ENCODE results near the gene CCDC74A. TPM values are rescaled to one million over a fixed set of nuclear protein-coding genes. Genes with fewer than 3 reads are reported as not detected.
"Not testable (repeated sequence)": the region's sequence is repeated elsewhere in the genome, so short reads cannot be mapped to it uniquely, and the experiment has no call there.

The CCDC74A gene
- polyA plus RNA-seq, 1 experiment: 14.1 TPM

DNA sequence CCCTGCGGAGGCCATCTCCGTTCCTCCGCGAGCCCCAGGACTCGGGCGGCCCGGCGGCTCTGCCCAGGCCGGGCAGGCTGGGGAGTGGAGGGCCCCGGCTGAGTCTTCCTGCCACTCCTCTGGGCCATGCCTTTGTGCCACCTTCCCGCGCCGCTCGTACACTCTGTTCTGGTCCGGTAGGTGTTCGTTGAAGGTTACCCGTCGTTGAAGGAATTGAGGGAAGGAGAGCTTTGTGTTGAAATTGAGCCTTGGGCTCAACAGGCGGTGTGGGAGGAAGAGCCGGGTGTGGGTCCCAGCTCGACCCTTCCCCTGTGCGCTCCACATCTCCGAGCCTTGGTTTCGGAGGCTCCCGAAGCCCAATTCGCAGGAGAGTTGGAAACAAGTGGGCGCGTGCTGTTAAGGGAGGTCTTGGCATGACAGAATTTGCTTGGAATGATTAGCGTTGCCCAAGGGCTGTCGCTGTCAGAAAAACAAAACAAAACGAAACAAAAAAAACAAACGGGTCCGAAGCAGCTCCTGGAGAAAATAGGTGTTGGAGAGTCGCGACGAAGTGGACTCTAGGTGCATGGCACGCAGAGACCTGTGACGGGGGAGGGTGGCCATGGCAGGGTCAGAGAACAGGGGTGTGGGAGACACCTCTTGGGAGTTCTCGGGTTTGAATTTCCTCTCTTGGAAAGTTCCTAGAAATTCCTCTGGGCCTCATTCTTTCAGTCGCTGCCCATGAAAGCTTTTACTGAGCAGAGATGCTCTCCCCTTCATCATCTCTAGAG is 34.3 kb upstream of the CCDC74A start:
- TF ChIP-seq, protein P1, sequence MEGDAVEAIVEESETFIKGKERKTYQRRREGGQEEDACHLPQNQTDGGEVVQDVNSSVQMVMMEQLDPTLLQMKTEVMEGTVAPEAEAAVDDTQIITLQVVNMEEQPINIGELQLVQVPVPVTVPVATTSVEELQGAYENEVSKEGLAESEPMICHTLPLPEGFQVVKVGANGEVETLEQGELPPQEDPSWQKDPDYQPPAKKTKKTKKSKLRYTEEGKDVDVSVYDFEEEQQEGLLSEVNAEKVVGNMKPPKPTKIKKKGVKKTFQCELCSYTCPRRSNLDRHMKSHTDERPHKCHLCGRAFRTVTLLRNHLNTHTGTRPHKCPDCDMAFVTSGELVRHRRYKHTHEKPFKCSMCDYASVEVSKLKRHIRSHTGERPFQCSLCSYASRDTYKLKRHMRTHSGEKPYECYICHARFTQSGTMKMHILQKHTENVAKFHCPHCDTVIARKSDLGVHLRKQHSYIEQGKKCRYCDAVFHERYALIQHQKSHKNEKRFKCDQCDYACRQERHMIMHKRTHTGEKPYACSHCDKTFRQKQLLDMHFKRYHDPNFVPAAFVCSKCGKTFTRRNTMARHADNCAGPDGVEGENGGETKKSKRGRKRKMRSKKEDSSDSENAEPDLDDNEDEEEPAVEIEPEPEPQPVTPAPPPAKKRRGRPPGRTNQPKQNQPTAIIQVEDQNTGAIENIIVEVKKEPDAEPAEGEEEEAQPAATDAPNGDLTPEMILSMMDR (IDR thresholded peaks at IDR 0.05; ENCODE audit: insufficient read depth, low read depth, low read length): no peak
- DNase-seq (ENCODE audit: low read depth): no peak
- POLR2A ChIA-PET: no interaction called here
- Histone ChIP-seq H3K36me3 (ENCODE audit: control insufficient read depth, insufficient read depth, low read length) (peaks cover 5% of the 10 kb centered on the region; the same call in 1 of the 2 replicates), H3K27me3 (ENCODE audit: control insufficient read depth, insufficient read depth, low read length) (no peaks in the 10 kb centered on the region), H3K4me3 (ENCODE audit: low read depth, low read length) (peak overlapping the region; percentile 95)
- CTCF ChIA-PET: interaction anchor here (0.8 to 2.6 kb wide), 11 partner anchors 9 to 338 kb away, joined by 3 to 15 read pairs (median 4); no protein-coding TSS in a partner anchor

DNA sequence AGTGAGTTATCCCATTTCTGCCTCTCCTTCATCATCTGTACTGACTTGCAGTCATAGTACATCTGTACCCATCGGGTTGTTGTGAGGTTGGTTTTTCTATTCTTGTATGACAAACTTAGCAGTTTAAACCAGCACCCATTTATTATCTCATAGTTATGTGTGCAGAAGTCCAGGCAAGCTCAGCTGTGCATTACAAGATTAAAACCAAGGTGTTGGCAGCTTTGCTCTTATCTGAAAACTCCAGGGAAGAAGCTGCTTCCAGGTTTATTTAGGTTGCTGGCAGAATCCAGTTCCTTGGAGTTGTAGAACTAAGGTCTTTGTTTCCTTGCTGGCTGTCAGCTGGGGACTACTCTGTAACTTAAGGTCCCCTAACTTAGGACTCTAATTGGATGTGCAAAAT is 32.2 kb upstream of the CCDC74A start:
- H3K36me3 ChIP-seq (ENCODE audit: control insufficient read depth, insufficient read depth, low read length); H3K27me3 ChIP-seq (ENCODE audit: control insufficient read depth, insufficient read depth, low read length); POLR2A ChIA-PET; DNase-seq (ENCODE audit: low read depth); CTCF ChIA-PET; H3K4me3 ChIP-seq (ENCODE audit: low read depth, low read length): not testable (repeated sequence)

DNA sequence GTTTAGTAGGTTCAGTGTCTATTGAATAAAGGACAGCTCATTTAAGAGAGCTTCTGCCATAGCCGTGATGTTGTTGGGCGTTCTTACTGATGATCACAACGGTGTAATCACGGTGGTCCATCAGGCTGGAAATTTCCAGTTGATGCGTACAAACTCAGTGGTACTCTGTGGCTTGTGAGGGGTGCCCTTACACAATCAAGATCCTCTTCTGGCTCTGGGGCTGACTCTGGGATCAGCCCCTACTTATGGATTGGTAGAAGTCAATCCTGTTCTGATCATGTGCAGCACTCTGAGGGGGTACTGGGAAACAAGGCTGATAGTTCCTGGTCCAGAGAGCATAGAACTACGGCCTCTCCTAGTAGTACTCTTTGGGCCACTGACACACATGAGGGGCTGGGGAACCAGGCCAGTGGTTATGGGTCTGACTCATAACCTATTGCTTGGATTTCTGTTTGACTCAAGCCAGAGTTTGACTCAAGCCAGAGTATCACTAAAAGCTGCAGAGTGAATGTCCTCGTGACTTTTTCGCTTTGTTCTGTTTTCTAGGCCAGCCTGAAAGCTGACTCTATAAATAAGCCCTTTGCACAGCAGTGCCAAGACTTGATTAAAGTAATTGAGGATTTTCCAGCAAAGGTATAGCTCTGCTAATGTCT is 29.2 kb upstream of the CCDC74A start:
- CTCF ChIA-PET: interaction anchor here (1.3 kb wide), 1 partner anchor 85 kb away, joined by 4 read pairs; no protein-coding TSS in a partner anchor
- H3K4me3 ChIP-seq (ENCODE audit: low read depth, low read length); POLR2A ChIA-PET; DNase-seq (ENCODE audit: low read depth); H3K27me3 ChIP-seq (ENCODE audit: control insufficient read depth, insufficient read depth, low read length): not testable (repeated sequence)
- peaks cover 10% of the 10 kb centered on the region for H3K36me3 ChIP-seq (ENCODE audit: control insufficient read depth, insufficient read depth, low read length)

- POLR2A ChIA-PET; H3K27me3 ChIP-seq (ENCODE audit: control insufficient read depth, insufficient read depth, low read length): not testable (repeated sequence)
- CTCF ChIA-PET: interaction anchor here (1.3 kb wide), 1 partner anchor 11 kb away, joined by 5 read pairs; the partner anchor contains the start of gene MZT2A
Measured at GRCh38 chr2:131503587-131503986, 24.1 kb upstream of the CCDC74A start.

DNA sequence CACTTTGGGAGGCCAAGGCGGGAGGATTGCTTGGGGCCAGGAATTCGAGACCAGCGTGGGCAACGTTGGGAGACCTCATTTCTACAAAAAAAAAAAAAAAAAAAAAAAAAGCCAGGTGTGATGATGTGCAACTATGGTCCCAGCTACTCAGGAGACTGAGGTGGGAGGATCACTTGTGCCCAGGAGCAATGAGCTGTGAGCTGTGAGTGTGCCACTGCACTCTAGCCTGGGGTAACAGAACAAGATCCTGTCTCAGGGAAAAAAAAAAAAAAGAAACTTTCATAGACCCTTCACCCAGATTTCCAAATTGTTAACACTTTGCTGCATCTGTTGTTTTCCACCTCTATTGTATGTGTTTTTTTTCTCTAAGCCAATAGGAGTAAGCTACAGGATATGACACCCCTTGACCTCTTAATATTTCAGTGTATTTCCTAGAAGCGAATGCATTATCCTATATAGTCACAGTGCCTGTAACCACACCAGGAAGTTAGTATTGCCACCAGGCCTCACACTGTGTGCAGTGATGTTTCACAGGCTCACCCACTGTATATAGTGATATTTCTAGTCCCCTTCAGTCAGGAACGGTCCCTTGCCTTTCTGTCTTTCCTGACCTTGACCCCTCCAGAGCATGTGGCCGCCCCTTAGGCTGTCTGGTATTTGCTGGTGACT is 23.5 kb upstream of the CCDC74A start:
- DNase-seq (ENCODE audit: low read depth); CTCF ChIA-PET; POLR2A ChIA-PET; H3K4me3 ChIP-seq (ENCODE audit: low read depth, low read length); H3K27me3 ChIP-seq (ENCODE audit: control insufficient read depth, insufficient read depth, low read length): not testable (repeated sequence)
- peaks cover 21% of the 10 kb centered on the region for H3K36me3 ChIP-seq (ENCODE audit: control insufficient read depth, insufficient read depth, low read length)

More at GRCh38 chr2:131503587-131503986, 24.1 kb upstream of the CCDC74A start:
- H3K36me3 ChIP-seq (ENCODE audit: control insufficient read depth, insufficient read depth, low read length): peaks cover 18% of the 10 kb centered on the region
- not testable (repeated sequence) for DNase-seq (ENCODE audit: low read depth); H3K4me3 ChIP-seq (ENCODE audit: low read depth, low read length)

- no peak overlapping the region for H3K4me3 ChIP-seq (ENCODE audit: low read depth, low read length)
- ChIA-PET CTCF (no interaction called here), POLR2A (no interaction called here)
- H3K27me3 ChIP-seq (ENCODE audit: control insufficient read depth, insufficient read depth, low read length): no peaks in the 10 kb centered on the region
- peaks cover 13% of the 10 kb centered on the region for H3K36me3 ChIP-seq (ENCODE audit: control insufficient read depth, insufficient read depth, low read length)
- TF ChIP-seq, protein P1 (IDR thresholded peaks at IDR 0.05; ENCODE audit: insufficient read depth, low read depth, low read length): no peak
- DNase-seq (ENCODE audit: low read depth): no peak
Measured at GRCh38 chr2:131509615-131510014, 18.1 kb upstream of the CCDC74A start.

GRCh38 chr2:131511291-131511968 is 16.3 kb upstream of the CCDC74A start:
- CTCF ChIA-PET; H3K4me3 ChIP-seq (ENCODE audit: low read depth, low read length); H3K27me3 ChIP-seq (ENCODE audit: control insufficient read depth, insufficient read depth, low read length); POLR2A ChIA-PET; DNase-seq (ENCODE audit: low read depth); H3K36me3 ChIP-seq (ENCODE audit: control insufficient read depth, insufficient read depth, low read length): not testable (repeated sequence)

DNA sequence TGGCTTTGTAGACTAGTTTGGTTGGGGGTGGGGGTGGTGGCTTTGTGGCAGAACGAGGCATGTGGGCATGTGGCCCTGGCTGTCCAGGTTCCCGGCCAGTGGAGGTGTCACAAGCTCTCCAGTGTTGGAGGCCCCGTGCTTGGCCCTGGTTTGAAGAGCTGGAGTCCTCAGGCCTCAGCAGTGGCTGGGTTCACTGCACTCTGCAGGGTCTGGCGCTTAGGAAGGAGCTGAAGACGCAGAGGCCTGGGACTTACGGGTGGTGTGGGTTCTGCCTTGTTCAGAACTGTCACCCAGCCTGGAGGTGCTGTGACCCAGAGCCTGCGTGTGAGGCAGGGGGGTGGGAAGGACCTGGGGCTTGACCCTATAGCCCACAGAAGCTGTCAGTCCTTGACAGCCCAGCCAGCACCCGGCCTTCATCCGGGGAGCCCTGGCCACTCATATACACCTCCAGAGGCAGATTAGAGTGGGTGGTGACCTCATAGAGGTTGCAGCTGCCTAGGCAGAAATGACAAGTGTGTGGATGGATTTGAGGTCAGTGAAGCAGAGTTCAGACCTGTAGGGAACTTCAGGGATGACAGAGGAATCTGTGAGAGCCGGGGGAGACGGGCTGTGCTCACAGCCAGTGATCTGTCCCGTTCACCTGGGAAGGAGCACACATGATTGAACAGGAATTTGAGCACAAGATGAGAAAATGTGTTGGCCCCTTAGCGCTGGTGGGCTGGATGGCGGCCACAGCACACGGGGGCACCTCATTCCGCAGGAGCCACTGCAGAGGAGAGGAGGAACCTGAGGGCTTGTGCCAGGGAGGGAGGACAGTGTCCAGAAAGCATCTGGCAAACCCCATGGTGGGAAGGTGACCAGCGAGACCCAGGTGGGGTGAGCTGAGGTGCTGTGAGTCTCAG is 15.5 kb upstream of the CCDC74A start:
- POLR2A ChIA-PET; H3K36me3 ChIP-seq (ENCODE audit: control insufficient read depth, insufficient read depth, low read length); H3K4me3 ChIP-seq (ENCODE audit: low read depth, low read length); DNase-seq (ENCODE audit: low read depth); H3K27me3 ChIP-seq (ENCODE audit: control insufficient read depth, insufficient read depth, low read length); CTCF ChIA-PET: not testable (repeated sequence)

DNA sequence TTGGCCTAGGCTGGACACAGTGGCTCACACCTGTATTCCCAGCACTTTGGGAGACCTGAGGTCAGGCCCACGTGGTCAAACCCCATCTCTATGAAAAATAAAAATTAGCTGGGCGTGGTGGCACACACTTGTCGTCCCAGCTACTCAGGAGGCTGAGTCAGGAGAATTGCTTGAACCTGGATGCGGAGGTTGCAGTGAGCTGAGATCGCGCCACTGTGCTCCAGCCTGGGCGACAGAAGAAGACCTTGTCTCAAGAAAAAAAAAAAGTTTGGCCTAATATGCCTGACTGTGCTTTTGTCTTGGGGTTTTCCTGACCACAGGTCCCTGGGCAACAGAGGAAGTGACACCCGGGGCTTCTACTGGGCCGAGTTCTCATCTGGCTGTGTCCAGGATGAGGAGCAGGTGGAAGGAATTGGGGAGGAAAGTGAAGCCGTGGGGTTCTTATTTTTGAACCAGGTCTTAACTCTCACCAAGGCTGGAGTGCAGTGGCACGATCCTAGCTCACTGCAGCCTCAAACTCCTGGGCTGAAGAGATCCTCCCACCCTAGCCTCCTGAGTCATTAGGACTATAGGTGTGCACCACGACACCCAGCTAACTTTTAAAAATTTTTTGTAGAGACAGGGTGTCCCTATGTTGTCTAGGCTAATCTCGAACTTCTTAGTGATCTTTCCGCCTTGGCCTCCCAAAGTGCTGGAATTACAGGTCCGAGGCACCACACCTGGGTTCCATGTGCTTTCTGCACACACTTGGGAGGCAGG is 13.1 kb upstream of the CCDC74A start:
- H3K4me3 ChIP-seq (ENCODE audit: low read depth, low read length); CTCF ChIA-PET; DNase-seq (ENCODE audit: low read depth); POLR2A ChIA-PET; H3K27me3 ChIP-seq (ENCODE audit: control insufficient read depth, insufficient read depth, low read length); H3K36me3 ChIP-seq (ENCODE audit: control insufficient read depth, insufficient read depth, low read length): not testable (repeated sequence)
